HEK293T (cell line): ENCODE measurements around the gene BLTP2.
A peak's percentile ranks its signal among the peaks of the same experiment; 100 is the strongest.
"Not testable (repeated sequence)": the region's sequence is repeated elsewhere in the genome, so short reads cannot be mapped to it uniquely, and the experiment has no call there.

ENCODE experiments used
- CTCF ChIA-PET: fragments of 350-600 bp; formaldehyde crosslinking; extraction: SDS; loops from one replicate; lab custom pipeline; 2021; ENCODE audit warnings: antibody characterized with exemption, inconsistent platforms; lab: Yijun Ruan, JAX
- POLR2A ChIA-PET: fragments of 350-600 bp; formaldehyde crosslinking; extraction: SDS; loops from one replicate; lab custom pipeline; 2020; ENCODE audit warnings: antibody characterized with exemption, inconsistent platforms; lab: Yijun Ruan, JAX
- DNase-seq: peaks from one replicate; pipeline ENCODE4 v3.0.0; 2012; ENCODE audit warnings: mixed read lengths; ENCODE audit errors: extremely low spot score
- ARNT ChIP-seq: fragments of 450-650 bp; IDR thresholded peaks from 2 replicates; pipeline ENCODE4 v1.6.1; 2017; ENCODE audit warnings: mild to moderate bottlenecking
- ELF4 ChIP-seq: fragments of 450-650 bp; IDR thresholded peaks from 2 replicates; pipeline ENCODE4 v1.6.1; 2017; ENCODE audit warnings: antibody characterized with exemption
- FOXA1 ChIP-seq: fragments of 450-650 bp; IDR thresholded peaks from 2 replicates; pipeline ENCODE4 v1.6.1; 2016; ENCODE audit warnings: mild to moderate bottlenecking
- FOXK2 ChIP-seq: fragments of 450-650 bp; IDR thresholded peaks from 2 replicates; pipeline ENCODE4 v1.6.1; 2016; ENCODE audit warnings: mild to moderate bottlenecking
- FOXM1 ChIP-seq: fragments of 450-650 bp; IDR thresholded peaks from 2 replicates; pipeline ENCODE4 v1.6.1; 2017; ENCODE audit warnings: mild to moderate bottlenecking, borderline replicate concordance
- HDGF ChIP-seq: fragments of 450-650 bp; IDR thresholded peaks from 2 replicates; pipeline ENCODE4 v1.6.1; 2017; ENCODE audit warnings: antibody characterized with exemption, borderline replicate concordance
- L3MBTL2 ChIP-seq: fragments of 450-650 bp; conservative IDR thresholded peaks from 2 replicates; pipeline ENCODE4 v1.6.1; 2016; ENCODE audit warnings: mild to moderate bottlenecking
- LEF1 ChIP-seq: fragments of 450-650 bp; IDR thresholded peaks from 2 replicates; pipeline ENCODE4 v1.6.1; 2017; ENCODE audit warnings: mild to moderate bottlenecking, borderline replicate concordance
- NFRKB ChIP-seq: fragments of 450-650 bp; IDR thresholded peaks from 2 replicates; pipeline ENCODE4 v1.6.1; 2016; ENCODE audit warnings: mild to moderate bottlenecking, moderate library complexity
- PKNOX1 ChIP-seq: fragments of 450-650 bp; IDR thresholded peaks from 2 replicates; pipeline ENCODE4 v1.6.1; 2016
- SP1 ChIP-seq: fragments of 450-650 bp; IDR thresholded peaks from 2 replicates; pipeline ENCODE4 v1.6.1; 2017
- SUZ12 ChIP-seq: fragments of 450-650 bp; IDR thresholded peaks from 2 replicates; pipeline ENCODE4 v1.6.1; 2016; ENCODE audit warnings: mild to moderate bottlenecking
- TARDBP ChIP-seq: fragments of 450-650 bp; IDR thresholded peaks from 2 replicates; pipeline ENCODE4 v1.6.1; 2016
- ZNF384 ChIP-seq: fragments of 450-650 bp; IDR thresholded peaks from 2 replicates; pipeline ENCODE4 v1.6.1; 2016

The BLTP2 gene

GRCh38 chr17:28612531-28612930, 32.4 kb downstream of the BLTP2 start:
- TF ChIP-seq NFRKB (no peak), HDGF (no peak), LEF1 (no peak), FOXA1 (no peak), ARNT (no peak), PKNOX1 (no peak), ZNF384 (no peak), ELF4 (no peak), FOXK2 (no peak), L3MBTL2 (no peak), FOXM1 (no peak), TARDBP (no peak), SP1 (no peak)
- ChIA-PET CTCF (interaction anchor here (0.7 to 1.4 kb wide), 5 partner anchors 9 to 117 kb away, joined by 3 to 4 read pairs (median 3); no protein-coding TSS in a partner anchor), POLR2A (no interaction called here)
- no peak for DNase-seq

GRCh38 chr17:28610376-28610775, 34.6 kb downstream of the BLTP2 start:
- ChIA-PET CTCF (interaction anchor here (0.6 kb wide), 1 partner anchor 9 kb away, joined by 3 read pairs; no protein-coding TSS in a partner anchor), POLR2A (interaction anchor here (0.8 to 1.7 kb wide), 2 partner anchors 35 to 39 kb away, joined by 3 to 6 read pairs; partner anchors contain the start of genes BLTP2 and PIGS)
- TF ChIP-seq TARDBP = no peak
- TF ChIP-seq SP1 = no peak
- TF ChIP-seq FOXK2 = no peak
- no peak for TF ChIP-seq SUZ12
- TF ChIP-seq PKNOX1 = no peak
- no peak for TF ChIP-seq LEF1
- no peak for TF ChIP-seq FOXA1
- no peak for TF ChIP-seq L3MBTL2
- TF ChIP-seq ZNF384 = no peak
- TF ChIP-seq ARNT = no peak
- no peak for DNase-seq

GRCh38 chr17:28604031-28604430, 40.9 kb downstream of the BLTP2 start:
- DNase-seq, POLR2A ChIA-PET, CTCF ChIA-PET: not testable (repeated sequence)

GRCh38 chr17:28599311-28600184, 45.4 kb downstream of the BLTP2 start:
- CTCF ChIA-PET = interaction anchor here (0.6 kb wide), 1 partner anchor 47 kb away, joined by 6 read pairs; no protein-coding TSS in a partner anchor
- peak; percentile 14 for DNase-seq
- TF ChIP-seq SP1 (no peak), PKNOX1 (peak; percentile 74)
- POLR2A ChIA-PET = interaction anchor here (0.5 to 1.9 kb wide), 8 partner anchors 9 to 127 kb away, joined by 3 to 11 read pairs (median 3); partner anchors contain the start of genes ALDOC and PIGS

- CTCF ChIA-PET = interaction anchor here (0.6 kb wide), 1 partner anchor 48 kb away, joined by 6 read pairs; no protein-coding TSS in a partner anchor
- POLR2A ChIA-PET = interaction anchor here (1.0 to 1.9 kb wide), 6 partner anchors 10 to 128 kb away, joined by 3 to 11 read pairs (median 6); partner anchors contain the start of genes ALDOC and PIGS
- DNase-seq = peak; percentile 94
- TF ChIP-seq SP1 (no peak), SUZ12 (no peak), FOXM1 (no peak), ELF4 (peak; percentile 45; the same call in 1 of the 2 replicates), PKNOX1 (no peak), NFRKB (no peak), ARNT (no peak), HDGF (0 out of 2 replicates have a peak, but pooled peaks have one; percentile 50), LEF1 (no peak), ZNF384 (no peak), FOXK2 (no peak)
These were observed 46.1 kb downstream of the BLTP2 start, which contains the start of gene SPAG5 for GRCh38 chr17:28598799-28599310. Gene SPAG5 (minus strand): TSS chr17:28599025. CDS start chr17:28598946, 79 bp downstream.

- no peak for TF ChIP-seq PKNOX1
- DNase-seq = no peak
- ChIA-PET POLR2A (interaction anchor here (1.0 to 1.9 kb wide), 4 partner anchors 22 to 47 kb away, joined by 3 to 6 read pairs (median 4); partner anchors contain the start of genes ALDOC and PIGS), CTCF (no interaction called here)
These were observed 46.6 kb downstream of the BLTP2 start for GRCh38 chr17:28598389-28598788.
